Lower leg skin (tissue), 3 donors: ENCODE measurements around the gene F8.

Experiments used
- POLR2A ChIP-seq, 2 donors: fragments of 450-650 bp; IDR thresholded peaks; one replicate each; pipeline ENCODE4 v1.6.1; 2016 to 2017; ENCODE audit warnings: antibody characterized with exemption in 2 of 2, mild to moderate bottlenecking in 1 of 2, moderate library complexity in 1 of 2
- TF ChIP-seq, protein P1 (sequence below), 3 donors: fragments of 450-650 bp; IDR thresholded peaks; one replicate each; pipeline ENCODE4 v1.5.1; 2016; ENCODE audit warnings: antibody characterized with exemption in 3 of 3, mild to moderate bottlenecking in 3 of 3, moderate library complexity in 2 of 3

DNA sequence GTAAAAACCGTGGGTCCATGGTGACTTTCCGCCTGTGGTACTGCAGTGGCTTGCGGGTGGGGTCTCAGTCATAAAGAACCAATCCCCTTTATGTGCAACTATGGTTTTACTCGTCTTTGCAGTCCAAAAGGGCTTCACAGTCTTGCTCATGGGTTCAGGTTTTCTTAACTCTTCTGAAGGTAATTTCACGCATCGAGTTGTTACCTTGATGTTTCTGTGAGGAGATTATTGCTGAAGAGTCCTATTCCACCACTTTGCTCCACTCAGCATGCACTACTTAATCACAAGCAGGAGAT is 41.5 kb downstream of the F8 start:
- TF ChIP-seq, protein P1, sequence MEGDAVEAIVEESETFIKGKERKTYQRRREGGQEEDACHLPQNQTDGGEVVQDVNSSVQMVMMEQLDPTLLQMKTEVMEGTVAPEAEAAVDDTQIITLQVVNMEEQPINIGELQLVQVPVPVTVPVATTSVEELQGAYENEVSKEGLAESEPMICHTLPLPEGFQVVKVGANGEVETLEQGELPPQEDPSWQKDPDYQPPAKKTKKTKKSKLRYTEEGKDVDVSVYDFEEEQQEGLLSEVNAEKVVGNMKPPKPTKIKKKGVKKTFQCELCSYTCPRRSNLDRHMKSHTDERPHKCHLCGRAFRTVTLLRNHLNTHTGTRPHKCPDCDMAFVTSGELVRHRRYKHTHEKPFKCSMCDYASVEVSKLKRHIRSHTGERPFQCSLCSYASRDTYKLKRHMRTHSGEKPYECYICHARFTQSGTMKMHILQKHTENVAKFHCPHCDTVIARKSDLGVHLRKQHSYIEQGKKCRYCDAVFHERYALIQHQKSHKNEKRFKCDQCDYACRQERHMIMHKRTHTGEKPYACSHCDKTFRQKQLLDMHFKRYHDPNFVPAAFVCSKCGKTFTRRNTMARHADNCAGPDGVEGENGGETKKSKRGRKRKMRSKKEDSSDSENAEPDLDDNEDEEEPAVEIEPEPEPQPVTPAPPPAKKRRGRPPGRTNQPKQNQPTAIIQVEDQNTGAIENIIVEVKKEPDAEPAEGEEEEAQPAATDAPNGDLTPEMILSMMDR (IDR thresholded peaks at IDR 0.05): no peak
- TF ChIP-seq POLR2A (IDR thresholded peaks at IDR 0.05): no peak
